CD4-positive, alpha-beta memory T cell (primary cell): ENCODE data around the gene UBE2I. TPM values are rescaled to one million over a fixed set of nuclear protein-coding genes. Genes with fewer than 3 reads are reported as not detected.

Source experiments
- CTCF ChIA-PET: fragments of 350-600 bp; sonication (Branson Sonifier 250); formaldehyde crosslinking; loops from one replicate; lab custom pipeline; 2021; ENCODE audit warnings: inconsistent platforms; ENCODE audit not compliant: partially characterized antibody; lab: Charles Lee
- POLR2A ChIA-PET: fragments of 350-600 bp; sonication (Branson Sonifier 250); formaldehyde crosslinking; loops from one replicate; lab custom pipeline; 2021; ENCODE audit not compliant: partially characterized antibody; lab: Charles Lee
- DNase-seq, 5 donors: peaks; one replicate each; pipeline versions ENCODE4 v3.0.0 to v3.0.0-alpha.2; 2020 to 2022; ENCODE audit warnings: mixed read lengths in 1 of 5
- H3K27ac ChIP-seq: one replicate; pipeline ENCODE4 v1.7.0; 2013; ENCODE audit warnings: low read depth, low read length
- H3K27me3 ChIP-seq: 2 replicates; pipeline ENCODE4 v1.7.0; 2013; ENCODE audit warnings: mild to moderate bottlenecking, low read length, moderate library complexity; ENCODE audit not compliant: insufficient read depth
- H3K36me3 ChIP-seq: 2 replicates; pipeline ENCODE4 v1.7.0; 2013; ENCODE audit warnings: mild to moderate bottlenecking, low read length, moderate library complexity; ENCODE audit not compliant: insufficient read depth
- H3K4me1 ChIP-seq: 2 replicates; pipeline ENCODE4 v1.7.0; 2013; ENCODE audit warnings: mild to moderate bottlenecking, low read length, moderate library complexity; ENCODE audit not compliant: insufficient read depth
- H3K4me3 ChIP-seq, 2 donors: one replicate each; pipeline ENCODE4 v1.7.0; 2013; ENCODE audit warnings: low read length in 2 of 2, mild to moderate bottlenecking in 1 of 2
- H3K9me3 ChIP-seq, 2 donors: one replicate each; pipeline ENCODE4 v1.7.0; 2013; ENCODE audit warnings: low read length in 2 of 2, control low read depth in 1 of 2; ENCODE audit not compliant: control insufficient read depth in 1 of 2
- H3K27ac Mint-ChIP-seq, 7 donors: one replicate each; pipeline ENCODE4 v1.8.0; 2020 to 2021; ENCODE audit warnings: mixed read lengths in 7 of 7, mild to moderate bottlenecking in 6 of 7, inconsistent platforms in 3 of 7, moderate library complexity in 3 of 7
- H3K27me3 Mint-ChIP-seq, 2 donors: one replicate each; pipeline ENCODE4 v1.8.0; 2020 to 2021; ENCODE audit warnings: mixed read lengths in 2 of 2
- H3K36me3 Mint-ChIP-seq, 2 donors: one replicate each; pipeline ENCODE4 v1.8.0; 2020 to 2021; ENCODE audit warnings: mixed read lengths in 2 of 2, inconsistent platforms in 1 of 2, mild to moderate bottlenecking in 1 of 2
- H3K4me1 Mint-ChIP-seq, 4 donors: one replicate each; pipeline ENCODE4 v1.8.0; 2020 to 2021; ENCODE audit warnings: mixed read lengths in 4 of 4, mild to moderate bottlenecking in 1 of 4
- H3K4me3 Mint-ChIP-seq, 8 donors: one replicate each; pipeline ENCODE4 v1.8.0; 2020 to 2021; ENCODE audit warnings: mixed read lengths in 8 of 8, mild to moderate bottlenecking in 7 of 8, moderate library complexity in 6 of 8, inconsistent platforms in 3 of 8
- H3K9me3 Mint-ChIP-seq, 8 donors: one replicate each; pipeline ENCODE4 v1.8.0; 2020 to 2021; ENCODE audit warnings: mixed read lengths in 8 of 8, mild to moderate bottlenecking in 5 of 8, inconsistent platforms in 3 of 8, moderate library complexity in 1 of 8
- intact Hi-C: fragments of 100-400 bp; cut with micrococcal nuclease; formaldehyde crosslinking; loops from one replicate; pipeline ENCODE4 v1.15.1; 2023
- polyA plus RNA-seq, 2 donors: library from polyadenylated mRNA; unstranded; fragments of 300-500 nt; fragmentation: Illumina TruSeq; gene quantifications; one replicate each; pipeline ENCODE4 v1.2.3, GENCODE V29; 2021
- total RNA-seq, 2 experiments: library from RNA; stranded (reverse); gene quantifications; one replicate each; pipeline ENCODE4 v1.2.3, GENCODE V29; 2021

The UBE2I gene
- total and polyA plus RNA-seq, 4 experiments from 2014 or later = 100 to 177 (median 138) TPM

GRCh38 chr16:1371054-1371978 lies 61.9 kb downstream of the UBE2I start:
- DNase-seq = peak in 1 of 5 donors; percentile 19
- CTCF ChIA-PET = no interaction called here
- Histone ChIP-seq H3K4me1 (no peaks in the 10 kb centered on the region), H3K27me3 (no peaks in the 10 kb centered on the region), H3K9me3 (no peaks in the 10 kb centered on the region), H3K4me3 (no peak overlapping the region), H3K27ac (no peak overlapping the region), H3K36me3 (no peaks in the 10 kb centered on the region)
- POLR2A ChIA-PET = interaction anchor here (0.7 kb wide), 1 partner anchor 60 kb away, joined by 3 read pairs; no protein-coding TSS in a partner anchor
- no peaks in the 10 kb centered on the region for H3K4me1 Mint-ChIP-seq
- no peaks in the 10 kb centered on the region for H3K9me3 Mint-ChIP-seq
- peaks cover 0 to 14% of the 10 kb centered on the region in 2 donors for H3K36me3 Mint-ChIP-seq
- intact Hi-C loops = loop anchor here (2.0 kb wide), 1 partner anchor 71 kb away; no protein-coding TSS in a partner anchor
- no peak overlapping the region for H3K4me3 Mint-ChIP-seq
- H3K27me3 Mint-ChIP-seq = no peaks in the 10 kb centered on the region
- no peak overlapping the region for H3K27ac Mint-ChIP-seq

- Mint-ChIP-seq H3K27ac (no peak overlapping the region), H3K4me3 (no peak overlapping the region), H3K27me3 (no peaks in the 10 kb centered on the region), H3K4me1 (no peaks in the 10 kb centered on the region), H3K36me3 (peaks cover 0 to 15% of the 10 kb centered on the region in 2 donors), H3K9me3 (no peaks in the 10 kb centered on the region)
- CTCF ChIA-PET = no interaction called here
- Histone ChIP-seq H3K27me3 (no peaks in the 10 kb centered on the region), H3K4me3 (no peak overlapping the region), H3K27ac (no peak overlapping the region), H3K36me3 (no peaks in the 10 kb centered on the region), H3K4me1 (no peaks in the 10 kb centered on the region), H3K9me3 (no peaks in the 10 kb centered on the region)
- POLR2A ChIA-PET = interaction anchor here (0.7 kb wide), 1 partner anchor 59 kb away, joined by 3 read pairs; no protein-coding TSS in a partner anchor
- peak in 1 of 5 donors; percentile 1 for DNase-seq
- intact Hi-C loops = no loop called here
Measured at GRCh38 chr16:1372292-1372950, 63.0 kb downstream of the UBE2I start.

- CTCF ChIA-PET = interaction anchor here (1.3 kb wide), 1 partner anchor 10 kb away, joined by 11 read pairs; no protein-coding TSS in a partner anchor
- H3K27ac Mint-ChIP-seq = no peak overlapping the region
- intact Hi-C loops = no loop called here
- H3K9me3 Mint-ChIP-seq = no peaks in the 10 kb centered on the region
- POLR2A ChIA-PET = no interaction called here
- Histone ChIP-seq H3K9me3 (no peaks in the 10 kb centered on the region), H3K36me3 (no peaks in the 10 kb centered on the region), H3K4me3 (no peak overlapping the region), H3K27ac (no peak overlapping the region), H3K27me3 (no peaks in the 10 kb centered on the region), H3K4me1 (peaks cover 9% of the 10 kb centered on the region)
- H3K36me3 Mint-ChIP-seq = peaks cover 0 to 17% of the 10 kb centered on the region in 2 donors
- H3K27me3 Mint-ChIP-seq = no peaks in the 10 kb centered on the region
- no peak overlapping the region for H3K4me3 Mint-ChIP-seq
- H3K4me1 Mint-ChIP-seq = peaks cover 4 to 14% (median 6%) of the 10 kb centered on the region in 4 donors
- no peak for DNase-seq
Measured at GRCh38 chr16:1374418-1375297, 65.2 kb downstream of the UBE2I start.

- Mint-ChIP-seq H3K36me3 (peaks cover 0 to 19% of the 10 kb centered on the region in 2 donors), H3K4me1 (peaks cover 8 to 19% (median 10%) of the 10 kb centered on the region in 4 donors), H3K4me3 (no peak overlapping the region), H3K9me3 (no peaks in the 10 kb centered on the region), H3K27me3 (no peaks in the 10 kb centered on the region), H3K27ac (no peak overlapping the region)
- H3K9me3 ChIP-seq = no peaks in the 10 kb centered on the region
- POLR2A ChIA-PET = no interaction called here
- intact Hi-C loops = no loop called here
- H3K4me1 ChIP-seq = peaks cover 15% of the 10 kb centered on the region
- no peak overlapping the region for H3K4me3 ChIP-seq
- DNase-seq = no peak
- H3K36me3 ChIP-seq = no peaks in the 10 kb centered on the region
- CTCF ChIA-PET = interaction anchor here (1.3 kb wide), 1 partner anchor 11 kb away, joined by 11 read pairs; no protein-coding TSS in a partner anchor
- H3K27ac ChIP-seq = no peak overlapping the region
- H3K27me3 ChIP-seq = no peaks in the 10 kb centered on the region
Measured at GRCh38 chr16:1375298-1375640, 65.8 kb downstream of the UBE2I start.

- Histone ChIP-seq H3K27me3 (no peaks in the 10 kb centered on the region), H3K4me1 (peaks cover 17% of the 10 kb centered on the region), H3K27ac (no peak overlapping the region), H3K4me3 (no peak overlapping the region), H3K9me3 (no peaks in the 10 kb centered on the region), H3K36me3 (no peaks in the 10 kb centered on the region)
- ChIA-PET CTCF (no interaction called here), POLR2A (no interaction called here)
- DNase-seq = no peak
- intact Hi-C loops = no loop called here
- Mint-ChIP-seq H3K27me3 (no peaks in the 10 kb centered on the region), H3K27ac (no peak overlapping the region), H3K4me1 (peaks cover 8 to 20% (median 11%) of the 10 kb centered on the region in 4 donors), H3K9me3 (no peaks in the 10 kb centered on the region), H3K4me3 (no peak overlapping the region), H3K36me3 (peaks cover 1 to 20% of the 10 kb centered on the region in 2 donors)
Measured at GRCh38 chr16:1375741-1376410, 66.4 kb downstream of the UBE2I start.
